Measurements from ENCODE around the gene LIPT2. TPM values are rescaled to one million over a fixed set of nuclear protein-coding genes. Genes with fewer than 3 reads are reported as not detected.

Gene LIPT2
- total and polyA plus RNA-seq, 2 of the 4 experiments (the other 2 are of a cell fraction): 1.7 to 2.9 TPM

- Histone ChIP-seq H3K36me3 (ENCODE audit: control insufficient read depth, insufficient read depth, low read length) (no peaks in the 10 kb centered on the region), H2BK120ac (ENCODE audit: low read depth, low read length) (no peak overlapping the region), H2BK5ac (ENCODE audit: low read depth, low read length, poor library complexity, severe bottlenecking) (no peak overlapping the region), H3K9me3 (ENCODE audit: control insufficient read depth, insufficient read depth, low read length) (peaks cover 3% of the 10 kb centered on the region; the same call in 1 of the 2 replicates), H2BK15ac (ENCODE audit: low read depth, low read length) (no peak overlapping the region), H2AK5ac (ENCODE audit: low read depth, low read length) (no peak overlapping the region), H3K4ac (ENCODE audit: low read depth, low read length) (no peak overlapping the region), H3K4me3 (ENCODE audit: insufficient read depth, low read depth, low read length) (no peak overlapping the region), H3K18ac (ENCODE audit: low read depth, low read length) (no peak overlapping the region), H2BK20ac (ENCODE audit: low read depth, low read length) (no peak overlapping the region), H2AK9ac (replicated peaks; ENCODE audit: low read depth, low read length, poor library complexity) (no peak overlapping the region), H3K4me1 (ENCODE audit: control insufficient read depth, insufficient read depth, low read length) (peaks cover 2% of the 10 kb centered on the region; the same call in 1 of the 2 replicates), H3K27ac (ENCODE audit: insufficient read depth, low read length) (no peak overlapping the region), H4K20me1 (ENCODE audit: insufficient read depth, low read length) (no peaks in the 10 kb centered on the region), H4K5ac (ENCODE audit: low read depth, low read length) (no peak overlapping the region), H3K9ac (ENCODE audit: low read depth, low read length) (no peak overlapping the region), H3K9me1 (ENCODE audit: insufficient read depth, low read length) (peaks cover 6% of the 10 kb centered on the region), H3K14ac (replicated peaks; ENCODE audit: low read depth, low read length) (no peak overlapping the region), H3K23ac (ENCODE audit: low read depth, low read length) (no peak overlapping the region), H2AFZ (replicated peaks; ENCODE audit: low read length, poor library complexity) (no peak overlapping the region), H3K56ac (ENCODE audit: extremely low read depth, insufficient read depth, low read length) (no peak overlapping the region), H4K8ac (ENCODE audit: low read depth in 2 of 2, low read length in 2 of 2) (no peak overlapping the region), H4K91ac (ENCODE audit: insufficient read depth, low read depth, low read length) (no peak overlapping the region), H3K27me3 (ENCODE audit: control insufficient read depth, insufficient read depth, low read length) (peaks cover 9% of the 10 kb centered on the region), H3K4me2 (ENCODE audit: low read depth, low read length) (no peak overlapping the region), H3K79me1 (ENCODE audit: low read depth in 1 of 2, low read length in 2 of 2) (no peaks in the 10 kb centered on the region)
- no peak for TF ChIP-seq MAFK (IDR thresholded peaks at IDR 0.05; ENCODE audit: low read depth, low read length)
- no peak for TF ChIP-seq CHD1 (IDR thresholded peaks at IDR 0.05; ENCODE audit: low read depth, low read length)
- TF ChIP-seq BHLHE40 (IDR thresholded peaks at IDR 0.05; ENCODE audit: low read depth, low read length): no peak
- POLR2A ChIA-PET (ENCODE audit: unreplicated experiment): no interaction called here
- whole genome bisulfite sequencing, 2 experiments (ENCODE audit: extremely low coverage in 2 of 2, insufficient read length in 1 of 2): no CpG with 5 or more reads among the region's 1 CpG
- no peak for DNase-seq
- dilution Hi-C loops (cut with HindIII; ENCODE audit: low sequenced_read_pairs, unreplicated experiment) (no loop called here), in situ Hi-C loops (cut with MboI; ENCODE audit: low sequenced_read_pairs) (no loop called here), intact Hi-C loops (cut with micrococcal nuclease) (no loop called here)
- no TSS peak for BruUV-seq (replicated peaks)
- ATAC-seq (ENCODE audit: low read depth): no peak
- CTCF ChIA-PET: no interaction called here
These were observed 10.7 kb upstream of the LIPT2 start for GRCh38 chr11:74504100-74504691.

All from IMR-90 (cell line).